Fibroblast of lung (primary cell): ENCODE measurements around the gene RSPH4A. TPM values are rescaled to one million over a fixed set of nuclear protein-coding genes. Genes with fewer than 3 reads are reported as not detected.

Source experiments
- DNase-seq, 2 donors: peaks; one replicate each; pipeline versions ENCODE4 v3.0.0 to v3.0.0-alpha.2; 2010; ENCODE audit warnings: low read depth in 2 of 2
- H2AFZ ChIP-seq: 2 replicates; pipeline ENCODE4 v1.5.1; 2012; ENCODE audit warnings: low read length, control low read depth, inconsistent platforms
- H3K27ac ChIP-seq: 2 replicates; pipeline ENCODE4 v1.5.1; 2011; ENCODE audit warnings: low read length, control low read depth; ENCODE audit not compliant: insufficient read depth
- H3K27me3 ChIP-seq: 2 replicates; pipeline ENCODE4 v1.5.1; 2011; ENCODE audit warnings: mild to moderate bottlenecking, low read length; ENCODE audit not compliant: control insufficient read depth, insufficient read depth
- H3K36me3 ChIP-seq: 2 replicates; pipeline ENCODE4 v1.5.1; 2011; ENCODE audit warnings: low read length; ENCODE audit not compliant: control insufficient read depth, insufficient read depth
- H3K4me1 ChIP-seq: 2 replicates; pipeline ENCODE4 v1.5.1; 2011; ENCODE audit warnings: low read length; ENCODE audit not compliant: control insufficient read depth, insufficient read depth; ENCODE audit errors: extremely low read depth
- H3K4me2 ChIP-seq: 2 replicates; pipeline ENCODE4 v1.5.1; 2011; ENCODE audit warnings: low read length, control low read depth; ENCODE audit not compliant: insufficient read depth; ENCODE audit errors: extremely low read depth
- H3K4me3 ChIP-seq, 4 experiments: fragments of 200-600 bp in 1 of 4; sonication (generic) in 1 of 4; replicated peaks in 1 of 4; 2 replicates each; pipeline ENCODE4 v1.5.1; 2011 to 2016; ENCODE audit warnings: low read length in 4 of 4, low read depth in 3 of 4, mild to moderate bottlenecking in 3 of 4, control low read depth in 2 of 4, inconsistent platforms in 1 of 4, mixed read lengths in 1 of 4; ENCODE audit not compliant: insufficient read depth in 1 of 4; ENCODE audit errors: control extremely low read depth in 1 of 4
- H3K79me2 ChIP-seq: 2 replicates; pipeline ENCODE4 v1.5.1; 2012; ENCODE audit warnings: mild to moderate bottlenecking, low read length, inconsistent platforms; ENCODE audit not compliant: control insufficient read depth, insufficient read depth
- H3K9ac ChIP-seq: 2 replicates; pipeline ENCODE4 v1.5.1; 2011; ENCODE audit warnings: mild to moderate bottlenecking, low read length, control low read depth; ENCODE audit not compliant: insufficient read depth
- H3K9me3 ChIP-seq: 2 replicates; pipeline ENCODE4 v1.5.1; 2012; ENCODE audit warnings: low read depth, low read length; ENCODE audit not compliant: control insufficient read depth, insufficient read depth
- H4K20me1 ChIP-seq: 2 replicates; pipeline ENCODE4 v1.5.1; 2011; ENCODE audit warnings: low read length; ENCODE audit not compliant: control insufficient read depth, insufficient read depth; ENCODE audit errors: extremely low read depth
- EZH2 ChIP-seq: IDR thresholded peaks from 2 replicates; pipeline ENCODE4 v1.5.1; 2012; ENCODE audit warnings: low read length, control low read depth, mild to moderate bottlenecking; ENCODE audit errors: missing control alignments
- polyA plus RNA-seq, 2 donors: library from polyadenylated mRNA; depleted of rRNA in 1 of 2; stranded (reverse) in 1 of 2; unstranded in 1 of 2; fragments of >200 nt; gene quantifications; 2 replicates each; pipeline ENCODE4 v1.2.1, GENCODE V29; 2011 to 2012; ENCODE audit warnings: missing spikeins in 1 of 2
- total RNA-seq: library from RNA; depleted of rRNA; stranded (reverse); fragments of >200 nt; gene quantifications from 2 replicates; pipeline ENCODE4 v1.2.1, GENCODE V29; 2014
- TF ChIP-seq, protein P1 (sequence below), 2 donors: IDR thresholded peaks in 1 of 2; conservative IDR thresholded peaks in 1 of 2; 1 replicate in 1 of 2; 2 replicates in 1 of 2; pipeline ENCODE4 v1.5.1; 2011 to 2012; ENCODE audit warnings: low read length in 2 of 2, control low read depth in 1 of 2, inconsistent platforms in 1 of 2, low read depth in 1 of 2, mild to moderate bottlenecking in 1 of 2

The RSPH4A gene
- total and polyA plus RNA-seq, 2 donors (not counting 1 experiment from before 2014, with no cell fraction given): 0.17 to 0.18 TPM

DNA sequence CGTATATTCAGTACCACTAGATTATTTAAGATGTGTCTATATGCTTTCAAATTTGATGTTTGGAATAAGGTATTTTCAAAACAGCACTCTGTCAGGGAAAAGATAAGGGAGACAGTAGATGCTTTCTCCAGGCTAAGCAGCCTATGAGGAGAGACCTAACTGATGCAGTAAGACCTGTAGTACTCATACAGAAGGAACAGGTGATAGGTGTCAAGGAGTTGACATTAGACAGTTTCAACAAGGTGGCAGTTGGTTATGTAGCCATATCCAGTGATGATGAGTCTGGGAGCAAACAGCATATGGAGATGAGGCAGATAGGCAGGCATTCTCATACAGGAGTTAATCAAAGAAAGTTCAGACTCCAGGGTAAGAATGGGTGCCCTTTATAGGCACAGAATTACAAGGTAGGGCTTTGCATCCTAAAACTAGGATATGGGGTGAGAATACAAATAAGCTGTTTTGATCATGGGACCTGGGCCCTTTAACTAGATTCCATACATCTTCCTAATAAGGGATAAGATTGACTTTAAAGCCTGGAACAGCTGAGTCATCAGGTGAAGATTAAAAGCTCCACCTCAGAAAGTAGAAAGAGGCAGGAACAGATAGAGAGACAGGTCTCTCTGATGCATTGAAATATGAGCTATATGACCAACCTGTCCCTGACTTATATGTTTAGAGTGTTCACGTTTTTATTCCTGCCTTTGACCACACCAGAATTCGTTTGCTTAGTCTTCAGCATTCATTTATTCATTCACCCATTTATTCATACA is 7.9 kb downstream of the RSPH4A start:
- Histone ChIP-seq H3K79me2 (no peaks in the 10 kb centered on the region), H3K36me3 (no peaks in the 10 kb centered on the region), H2AFZ (no peak overlapping the region), H3K4me2 (no peak overlapping the region), H3K4me3 (no peak overlapping the region), H3K9ac (no peak overlapping the region), H3K9me3 (no peaks in the 10 kb centered on the region), H3K27me3 (no peaks in the 10 kb centered on the region), H3K27ac (no peak overlapping the region), H4K20me1 (no peaks in the 10 kb centered on the region), H3K4me1 (no peaks in the 10 kb centered on the region)
- DNase-seq: peak in 1 of 2 donors; percentile 7
- no peak for TF ChIP-seq EZH2
- TF ChIP-seq, protein P1, sequence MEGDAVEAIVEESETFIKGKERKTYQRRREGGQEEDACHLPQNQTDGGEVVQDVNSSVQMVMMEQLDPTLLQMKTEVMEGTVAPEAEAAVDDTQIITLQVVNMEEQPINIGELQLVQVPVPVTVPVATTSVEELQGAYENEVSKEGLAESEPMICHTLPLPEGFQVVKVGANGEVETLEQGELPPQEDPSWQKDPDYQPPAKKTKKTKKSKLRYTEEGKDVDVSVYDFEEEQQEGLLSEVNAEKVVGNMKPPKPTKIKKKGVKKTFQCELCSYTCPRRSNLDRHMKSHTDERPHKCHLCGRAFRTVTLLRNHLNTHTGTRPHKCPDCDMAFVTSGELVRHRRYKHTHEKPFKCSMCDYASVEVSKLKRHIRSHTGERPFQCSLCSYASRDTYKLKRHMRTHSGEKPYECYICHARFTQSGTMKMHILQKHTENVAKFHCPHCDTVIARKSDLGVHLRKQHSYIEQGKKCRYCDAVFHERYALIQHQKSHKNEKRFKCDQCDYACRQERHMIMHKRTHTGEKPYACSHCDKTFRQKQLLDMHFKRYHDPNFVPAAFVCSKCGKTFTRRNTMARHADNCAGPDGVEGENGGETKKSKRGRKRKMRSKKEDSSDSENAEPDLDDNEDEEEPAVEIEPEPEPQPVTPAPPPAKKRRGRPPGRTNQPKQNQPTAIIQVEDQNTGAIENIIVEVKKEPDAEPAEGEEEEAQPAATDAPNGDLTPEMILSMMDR (conservative IDR thresholded peaks at IDR 0.05 in 1 of 2, IDR thresholded peaks at IDR 0.05 in 1 of 2; ENCODE audit: low read depth in 1 of 2, low read length in 2 of 2): no peak

DNA sequence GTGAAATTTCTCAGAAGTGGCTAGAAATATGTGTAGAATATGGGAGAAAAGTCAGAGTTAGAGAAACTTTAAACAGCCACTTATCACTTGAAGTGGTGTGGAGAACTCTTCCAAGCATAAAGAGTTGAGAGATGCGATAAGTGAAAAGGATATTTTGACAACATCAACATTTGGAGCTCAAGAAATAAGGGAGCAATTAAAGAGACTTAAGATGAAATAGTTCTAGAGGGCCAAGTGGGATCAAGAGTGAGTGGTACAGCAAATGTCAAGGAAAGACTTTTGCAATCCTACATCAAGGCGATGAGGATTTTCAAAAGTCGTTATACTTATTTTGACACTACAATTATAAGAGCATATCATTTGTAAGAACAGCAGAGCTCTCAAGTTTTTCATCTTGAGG is 9.6 kb downstream of the RSPH4A start:
- H3K4me1 ChIP-seq: no peaks in the 10 kb centered on the region

DNA sequence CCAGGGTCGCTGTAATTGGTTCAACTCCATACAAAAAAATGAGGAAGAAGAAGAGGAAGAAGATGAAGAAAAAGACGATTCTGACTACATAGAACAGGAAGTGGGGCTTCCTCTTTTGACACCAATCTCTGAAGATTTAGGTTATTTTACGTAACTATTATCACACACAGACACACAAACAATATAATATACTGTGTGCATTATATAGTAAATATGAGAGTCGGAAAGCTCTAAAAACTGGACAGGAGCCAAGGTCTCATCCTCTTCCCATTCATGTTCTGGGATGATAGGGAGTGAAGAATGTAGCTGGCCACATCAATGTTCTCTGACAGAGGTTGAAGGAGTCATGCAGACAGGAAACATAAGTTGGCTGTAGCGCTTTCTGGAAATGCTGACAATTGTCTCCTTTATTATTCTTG is 13.3 kb downstream of the RSPH4A start:
- no peak overlapping the region for H3K27ac ChIP-seq
- no peaks in the 10 kb centered on the region for H3K36me3 ChIP-seq
- no peak overlapping the region for H3K4me2 ChIP-seq
- H2AFZ ChIP-seq: no peak overlapping the region
- no peaks in the 10 kb centered on the region for H3K9me3 ChIP-seq
- H3K9ac ChIP-seq: no peak overlapping the region
- DNase-seq: no peak
- no peak overlapping the region for H3K4me3 ChIP-seq
- no peaks in the 10 kb centered on the region for H3K4me1 ChIP-seq
- no peaks in the 10 kb centered on the region for H3K27me3 ChIP-seq
- H4K20me1 ChIP-seq: no peaks in the 10 kb centered on the region
- H3K79me2 ChIP-seq: no peaks in the 10 kb centered on the region
- no peak for TF ChIP-seq EZH2
- TF ChIP-seq, protein P1 (conservative IDR thresholded peaks at IDR 0.05 in 1 of 2, IDR thresholded peaks at IDR 0.05 in 1 of 2; ENCODE audit: low read depth in 1 of 2, low read length in 2 of 2): no peak

More for the DNA sequence above, 9.6 kb downstream of the RSPH4A start:
- Histone ChIP-seq H3K9me3 (no peaks in the 10 kb centered on the region), H3K79me2 (no peaks in the 10 kb centered on the region), H4K20me1 (no peaks in the 10 kb centered on the region), H3K27me3 (no peaks in the 10 kb centered on the region), H3K4me2 (no peak overlapping the region), H3K36me3 (no peaks in the 10 kb centered on the region), H3K27ac (no peak overlapping the region), H2AFZ (no peak overlapping the region), H3K4me3 (no peak overlapping the region), H3K9ac (no peak overlapping the region)
- DNase-seq: no peak
- no peak for TF ChIP-seq EZH2
- TF ChIP-seq, protein P1 (conservative IDR thresholded peaks at IDR 0.05 in 1 of 2, IDR thresholded peaks at IDR 0.05 in 1 of 2; ENCODE audit: low read depth in 1 of 2, low read length in 2 of 2): no peak
